Upper lobe of right lung (tissue), 1 donor: ENCODE measurements around the gene XKR7. TPM values are rescaled to one million over a fixed set of nuclear protein-coding genes. Genes with fewer than 3 reads are reported as not detected.

Experiments
- ATAC-seq: fragments of 200-7000 bp; cut with Tn5 transposase; one replicate; pipeline ENCODE4 v1.9.1; 2020; ENCODE audit warnings: mild to moderate bottlenecking, moderate library complexity
- DNase-seq: peaks from one replicate; pipeline ENCODE4 v3.0.0-alpha.2; 2020
- H3K27ac ChIP-seq: fragments of 200-600 bp; one replicate; pipeline ENCODE4 v1.8.0; 2022
- H3K27me3 ChIP-seq: fragments of 200-600 bp; one replicate; pipeline ENCODE4 v1.8.0; 2022; ENCODE audit warnings: mild to moderate bottlenecking
- H3K36me3 ChIP-seq: fragments of 200-600 bp; one replicate; pipeline ENCODE4 v1.8.0; 2022
- H3K4me1 ChIP-seq: fragments of 200-600 bp; one replicate; pipeline ENCODE4 v1.8.0; 2022
- H3K4me3 ChIP-seq: fragments of 200-600 bp; one replicate; pipeline ENCODE4 v1.8.0; 2022; ENCODE audit warnings: mild to moderate bottlenecking
- H3K9me3 ChIP-seq: fragments of 200-600 bp; one replicate; pipeline ENCODE4 v1.8.0; 2022
- intact Hi-C: fragments of 100-400 bp; cut with DNase I; formaldehyde crosslinking; loops from one replicate; pipeline ENCODE4 v1.11.0; 2022
- total RNA-seq: library from RNA; stranded (reverse); fragmentation: NEBNext Ultra II Directional; extraction: Animal tissue kit (Norgen Biotek cat#: 25700); gene quantifications from one replicate; pipeline ENCODE4 v1.2.1, GENCODE V29; 2021
- TF ChIP-seq, protein P1 (sequence below): fragments of 200-600 bp; IDR thresholded peaks from one replicate; pipeline ENCODE4 v1.8.0; 2022; ENCODE audit warnings: antibody characterized with exemption
- donor health status: DM: no; HTN: yes; CAD: no; lungs with severe emphysema.

The XKR7 gene
- total RNA-seq, 1 donor from 2014 or later, result 0.09 TPM

DNA sequence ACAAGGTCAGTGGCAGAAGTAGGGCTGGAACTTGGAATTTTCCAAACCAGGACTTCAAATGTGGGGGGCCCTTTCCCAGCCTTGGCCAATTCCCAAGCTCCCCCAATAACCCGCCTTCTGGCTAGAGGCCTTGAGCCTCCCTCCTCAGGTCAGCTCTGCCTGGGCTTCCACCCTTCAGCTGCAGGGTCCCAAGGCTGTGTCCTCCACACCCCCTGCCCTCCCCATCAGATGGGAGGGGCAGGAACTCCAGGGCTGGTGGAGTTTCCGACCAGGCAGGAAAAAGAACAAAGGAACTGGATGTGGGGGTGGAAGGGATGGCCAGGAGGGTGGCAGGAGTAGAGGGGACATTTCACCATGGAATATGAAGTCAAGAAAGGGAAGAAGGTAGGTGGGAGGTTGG lies 42.1 kb downstream of the XKR7 start, which contains the start of gene CCM2L:
Gene CCM2L (plus strand): TSS at position 338 of the 400 bp plus-strand sequence. CDS start 17 bp downstream, at position 355.
- no peaks in the 10 kb centered on the region for H3K9me3 ChIP-seq
- no peaks in the 10 kb centered on the region for H3K27me3 ChIP-seq
- ATAC-seq, result peak; percentile 62
- H3K4me1 ChIP-seq, result peaks cover 13% of the 10 kb centered on the region
- peak within 1 kb of the TSS; percentile 47 for H3K4me3 ChIP-seq
- TF ChIP-seq, protein P1, sequence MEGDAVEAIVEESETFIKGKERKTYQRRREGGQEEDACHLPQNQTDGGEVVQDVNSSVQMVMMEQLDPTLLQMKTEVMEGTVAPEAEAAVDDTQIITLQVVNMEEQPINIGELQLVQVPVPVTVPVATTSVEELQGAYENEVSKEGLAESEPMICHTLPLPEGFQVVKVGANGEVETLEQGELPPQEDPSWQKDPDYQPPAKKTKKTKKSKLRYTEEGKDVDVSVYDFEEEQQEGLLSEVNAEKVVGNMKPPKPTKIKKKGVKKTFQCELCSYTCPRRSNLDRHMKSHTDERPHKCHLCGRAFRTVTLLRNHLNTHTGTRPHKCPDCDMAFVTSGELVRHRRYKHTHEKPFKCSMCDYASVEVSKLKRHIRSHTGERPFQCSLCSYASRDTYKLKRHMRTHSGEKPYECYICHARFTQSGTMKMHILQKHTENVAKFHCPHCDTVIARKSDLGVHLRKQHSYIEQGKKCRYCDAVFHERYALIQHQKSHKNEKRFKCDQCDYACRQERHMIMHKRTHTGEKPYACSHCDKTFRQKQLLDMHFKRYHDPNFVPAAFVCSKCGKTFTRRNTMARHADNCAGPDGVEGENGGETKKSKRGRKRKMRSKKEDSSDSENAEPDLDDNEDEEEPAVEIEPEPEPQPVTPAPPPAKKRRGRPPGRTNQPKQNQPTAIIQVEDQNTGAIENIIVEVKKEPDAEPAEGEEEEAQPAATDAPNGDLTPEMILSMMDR, result no peak
- peak within 1 kb of the TSS; percentile 74 for H3K27ac ChIP-seq
- intact Hi-C loops, result no loop called here
- no peak for DNase-seq
- H3K36me3 ChIP-seq, result no peaks in the 10 kb centered on the region

DNA sequence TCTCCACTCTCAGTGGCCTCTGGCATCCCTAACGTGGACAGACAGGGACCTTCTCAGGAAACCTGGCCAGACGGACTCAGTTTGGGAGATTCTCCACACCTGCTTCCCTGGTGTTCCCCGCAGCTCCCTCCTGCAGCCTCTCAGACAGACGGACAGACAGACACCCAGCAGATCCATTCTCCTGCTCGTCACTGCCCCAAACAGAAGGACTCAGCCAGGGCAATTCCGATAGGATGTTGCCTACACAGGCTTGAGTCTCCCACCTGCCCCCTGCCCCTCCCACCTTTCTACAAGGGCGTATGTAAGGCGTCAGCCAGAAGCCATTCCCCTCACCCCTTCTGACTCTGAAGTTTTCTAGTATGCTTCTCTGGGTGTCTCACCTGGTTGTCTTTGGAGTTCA lies 42.7 kb downstream of the XKR7 start:
- H3K9me3 ChIP-seq, result no peaks in the 10 kb centered on the region
- DNase-seq, result no peak
- TF ChIP-seq, protein P1, result no peak
- H3K27ac ChIP-seq, result peak overlapping the region; percentile 74
- intact Hi-C loops, result no loop called here
- H3K4me3 ChIP-seq, result peak overlapping the region; percentile 47
- H3K4me1 ChIP-seq, result peaks cover 13% of the 10 kb centered on the region
- no peaks in the 10 kb centered on the region for H3K36me3 ChIP-seq
- no peaks in the 10 kb centered on the region for H3K27me3 ChIP-seq
- ATAC-seq, result peak; percentile 4

DNA sequence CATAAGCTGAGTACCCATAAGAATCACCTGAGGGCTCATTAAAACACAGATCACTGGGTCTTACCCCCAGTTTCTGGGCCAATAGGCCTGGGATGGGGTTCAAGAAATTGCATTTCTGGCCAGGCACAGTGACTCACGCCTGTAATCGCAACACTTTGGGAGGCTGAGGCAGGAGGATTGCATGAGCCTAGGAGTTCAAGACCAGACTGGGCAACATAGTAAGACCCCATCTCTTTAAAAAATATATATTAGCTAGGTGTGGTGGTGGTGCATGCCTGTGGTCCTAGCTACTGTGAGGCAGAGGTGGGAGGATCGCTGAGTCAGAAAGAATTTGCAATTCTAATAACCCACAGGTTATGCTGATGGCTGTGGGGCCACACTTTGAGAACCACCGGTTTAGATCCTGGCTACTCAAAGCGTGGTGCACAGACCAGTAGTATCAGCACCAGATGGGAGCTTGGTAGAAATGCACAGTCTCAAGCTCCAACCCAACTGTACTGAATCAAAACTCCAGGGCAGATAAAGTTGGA lies 44.3 kb downstream of the XKR7 start:
- DNase-seq (no peak), ATAC-seq (no peak)
- Histone ChIP-seq H3K36me3 (no peaks in the 10 kb centered on the region), H3K9me3 (no peaks in the 10 kb centered on the region), H3K27ac (peak overlapping the region; percentile 74), H3K4me1 (peaks cover 8% of the 10 kb centered on the region), H3K4me3 (peak overlapping the region; percentile 47), H3K27me3 (no peaks in the 10 kb centered on the region)
- intact Hi-C loops, result no loop called here
- TF ChIP-seq, protein P1, result no peak

DNA sequence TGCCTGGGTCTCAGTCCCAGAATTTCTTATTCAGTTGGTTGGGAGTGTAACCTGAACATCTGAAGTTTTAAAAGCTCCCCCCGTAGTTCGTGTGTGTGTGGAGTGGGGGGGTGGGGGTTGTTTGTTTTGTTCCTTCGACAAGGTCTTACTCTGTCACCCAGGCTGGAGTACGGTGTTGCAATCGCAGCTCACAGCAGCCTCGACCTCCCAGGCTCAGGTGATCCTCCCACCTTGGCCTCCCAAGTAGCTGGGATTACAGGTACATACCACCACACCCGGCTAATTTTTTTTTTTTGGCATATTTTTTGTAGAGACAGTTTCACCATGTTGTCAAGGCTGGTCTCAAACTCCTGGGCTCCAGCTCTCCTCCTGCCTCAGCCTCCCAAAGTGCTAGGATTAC lies 45.4 kb downstream of the XKR7 start:
- ATAC-seq, result no peak
- intact Hi-C loops, result no loop called here
- TF ChIP-seq, protein P1, result no peak
- Histone ChIP-seq H3K4me1 (peaks cover 6% of the 10 kb centered on the region), H3K9me3 (no peaks in the 10 kb centered on the region), H3K27ac (no peak overlapping the region), H3K36me3 (no peaks in the 10 kb centered on the region), H3K4me3 (no peak overlapping the region), H3K27me3 (no peaks in the 10 kb centered on the region)
- DNase-seq, result no peak

DNA sequence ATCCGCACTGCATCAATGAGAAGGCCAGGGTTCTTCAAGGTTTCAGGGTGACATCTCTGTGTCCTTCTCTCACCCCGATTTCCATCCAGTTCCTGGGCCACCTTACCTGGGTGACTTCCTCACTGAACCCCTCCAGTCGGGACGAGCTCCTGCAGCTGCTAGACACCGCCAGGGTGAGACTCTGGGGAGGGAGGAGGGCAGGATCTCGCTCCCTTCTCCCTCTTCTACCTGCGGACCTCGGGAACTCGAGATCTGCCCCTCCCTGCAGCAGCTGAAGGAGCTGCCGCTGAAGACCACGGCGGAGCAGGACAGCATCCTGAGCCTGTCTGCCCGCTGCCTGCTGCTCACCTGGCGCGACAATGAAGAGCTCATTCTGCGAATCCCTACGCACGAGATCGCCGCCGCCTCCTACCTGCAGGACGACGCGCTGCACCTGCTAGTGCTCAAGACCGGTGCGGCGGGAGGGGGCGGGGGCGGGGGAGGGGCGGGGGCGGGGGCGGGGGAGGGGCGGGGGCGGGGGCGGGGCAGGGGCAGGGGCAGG lies 49.8 kb downstream of the XKR7 start:
- TF ChIP-seq, protein P1, result peak; percentile 29
- peak; percentile 74 for ATAC-seq
- peak; percentile 78 for DNase-seq
- H3K27ac ChIP-seq, result no peak overlapping the region
- intact Hi-C loops, result no loop called here
- H3K36me3 ChIP-seq, result no peaks in the 10 kb centered on the region
- H3K9me3 ChIP-seq, result no peaks in the 10 kb centered on the region
- peaks cover 22% of the 10 kb centered on the region for H3K27me3 ChIP-seq
- H3K4me1 ChIP-seq, result peaks cover 10% of the 10 kb centered on the region
- no peak overlapping the region for H3K4me3 ChIP-seq
